H9 (cell line): ENCODE data around the gene TMIGD3. TPM values are rescaled to one million over a fixed set of nuclear protein-coding genes. Genes with fewer than 3 reads are reported as not detected.

Experiments used
- DNase-seq: peaks from one replicate; pipeline ENCODE4 v3.0.0-alpha.2; 2017
- H2AFZ ChIP-seq: one replicate; pipeline ENCODE4 v1.6.1; 2013; ENCODE audit warnings: mild to moderate bottlenecking, low read length, control low read depth, moderate library complexity
- H2AK5ac ChIP-seq: 2 replicates; pipeline ENCODE4 v1.6.1; 2013; ENCODE audit warnings: low read length, control low read depth, mixed read lengths; ENCODE audit not compliant: insufficient read length
- H2BK120ac ChIP-seq: one replicate; pipeline ENCODE4 v1.6.1; 2013; ENCODE audit warnings: low read depth, mild to moderate bottlenecking, low read length, control low read depth, inconsistent platforms; ENCODE audit not compliant: poor library complexity, severe bottlenecking
- H2BK12ac ChIP-seq: 2 replicates; pipeline ENCODE4 v1.6.1; 2013; ENCODE audit warnings: low read length, control low read depth, mixed read lengths, low read depth; ENCODE audit not compliant: insufficient read length
- H2BK15ac ChIP-seq: 2 replicates; pipeline ENCODE4 v1.6.1; 2013; ENCODE audit warnings: low read depth, low read length, control low read depth
- H2BK20ac ChIP-seq: one replicate; pipeline ENCODE4 v1.6.1; 2013; ENCODE audit warnings: low read depth, mild to moderate bottlenecking, low read length, control low read depth, inconsistent platforms; ENCODE audit not compliant: poor library complexity, severe bottlenecking
- H2BK5ac ChIP-seq: 2 replicates; pipeline ENCODE4 v1.6.1; 2013; ENCODE audit warnings: low read length, control low read depth, mixed read lengths; ENCODE audit not compliant: insufficient read length
- H3K14ac ChIP-seq: 2 replicates; pipeline ENCODE4 v1.6.1; 2013; ENCODE audit warnings: low read length, control low read depth; ENCODE audit not compliant: insufficient read depth
- H3K18ac ChIP-seq: 2 replicates; pipeline ENCODE4 v1.6.1; 2013; ENCODE audit warnings: low read depth, mild to moderate bottlenecking, mixed read lengths, low read length, control low read depth; ENCODE audit not compliant: insufficient read length
- H3K23ac ChIP-seq: 2 replicates; pipeline ENCODE4 v1.6.1; 2013; ENCODE audit warnings: low read length, control low read depth, mixed read lengths, low read depth; ENCODE audit not compliant: insufficient read length
- H3K23me2 ChIP-seq: 2 replicates; pipeline ENCODE4 v1.6.1; 2013; ENCODE audit warnings: low read depth, mild to moderate bottlenecking, mixed read lengths, low read length, control low read depth; ENCODE audit not compliant: insufficient read length, poor library complexity, severe bottlenecking
- H3K27ac ChIP-seq: 2 replicates; pipeline ENCODE4 v1.5.1; 2013; ENCODE audit warnings: low read length, control low read depth, mixed read lengths, low read depth; ENCODE audit not compliant: insufficient read length
- H3K27me3 ChIP-seq: 2 replicates; pipeline ENCODE4 v1.6.1; 2013; ENCODE audit warnings: low read length, control low read depth, inconsistent platforms; ENCODE audit not compliant: insufficient read depth
- H3K4ac ChIP-seq: 2 replicates; pipeline ENCODE4 v1.6.1; 2013; ENCODE audit warnings: low read depth, mild to moderate bottlenecking, control low read depth, inconsistent platforms, low read length, moderate library complexity
- H3K4me1 ChIP-seq: 2 replicates; pipeline ENCODE4 v1.6.1; 2013; ENCODE audit warnings: low read length, control low read depth, inconsistent platforms; ENCODE audit not compliant: insufficient read depth
- H3K4me2 ChIP-seq: 2 replicates; pipeline ENCODE4 v1.6.1; 2013; ENCODE audit warnings: low read length, control low read depth, mixed read lengths; ENCODE audit not compliant: insufficient read length, insufficient read depth
- H3K56ac ChIP-seq: 2 replicates; pipeline ENCODE4 v1.6.1; 2013; ENCODE audit warnings: low read depth, mild to moderate bottlenecking, mixed read lengths, low read length, control low read depth; ENCODE audit not compliant: insufficient read length
- H3K79me1 ChIP-seq: 2 replicates; pipeline ENCODE4 v1.6.1; 2013; ENCODE audit warnings: low read depth, mild to moderate bottlenecking, moderate library complexity, low read length, control low read depth, inconsistent platforms; ENCODE audit not compliant: insufficient read depth, poor library complexity, severe bottlenecking
- H3K79me2 ChIP-seq: 2 replicates; pipeline ENCODE4 v1.6.1; 2013; ENCODE audit warnings: low read length, control low read depth, inconsistent platforms; ENCODE audit not compliant: insufficient read depth
- H3K9ac ChIP-seq: 2 replicates; pipeline ENCODE4 v1.6.1; 2013; ENCODE audit warnings: low read length, control low read depth, mixed read lengths; ENCODE audit not compliant: insufficient read length; ENCODE audit errors: extremely low read depth
- H3K9me3 ChIP-seq: one replicate; pipeline ENCODE4 v1.6.1; 2013; ENCODE audit warnings: low read depth, low read length, inconsistent platforms; ENCODE audit not compliant: control insufficient read depth
- H3T11ph ChIP-seq: one replicate; pipeline ENCODE4 v1.6.1; 2013; ENCODE audit warnings: mild to moderate bottlenecking, low read length, control low read depth, inconsistent platforms
- H4K20me1 ChIP-seq: one replicate; pipeline ENCODE4 v1.6.1; 2013; ENCODE audit not compliant: control insufficient read depth, insufficient read length, insufficient read depth
- H4K5ac ChIP-seq: 2 replicates; pipeline ENCODE4 v1.6.1; 2013; ENCODE audit warnings: low read depth, mild to moderate bottlenecking, mixed read lengths, low read length, control low read depth; ENCODE audit not compliant: insufficient read length
- H4K8ac ChIP-seq: replicated peaks from 2 replicates; pipeline ENCODE4 v1.6.1; 2013; ENCODE audit warnings: low read length, control low read depth, mixed read lengths, low read depth; ENCODE audit not compliant: insufficient read length
- H4K91ac ChIP-seq: 2 replicates; pipeline ENCODE4 v1.6.1; 2013; ENCODE audit warnings: low read depth, mild to moderate bottlenecking, moderate library complexity, mixed read lengths, low read length, control low read depth; ENCODE audit not compliant: insufficient read length
- H3K27ac Mint-ChIP-seq, 3 experiments: 2 replicates in 2 of 3; 3 replicates in 1 of 3; pipeline ENCODE4 v1.8.0; 2020 to 2021; ENCODE audit warnings: mixed read lengths in 3 of 3, mild to moderate bottlenecking in 1 of 3, moderate library complexity in 1 of 3
- H3K27me3 Mint-ChIP-seq: 2 replicates; pipeline ENCODE4 v1.8.0; 2021; ENCODE audit warnings: low read depth, mild to moderate bottlenecking, moderate library complexity, mixed read lengths
- H3K36me3 Mint-ChIP-seq, 3 experiments: 2 replicates in 2 of 3; 3 replicates in 1 of 3; pipeline ENCODE4 v1.8.0; 2020 to 2021; ENCODE audit warnings: low read depth in 3 of 3, mixed read lengths in 3 of 3; ENCODE audit not compliant: insufficient read depth in 1 of 3
- H3K4me1 Mint-ChIP-seq, 2 experiments: 2 replicates each; pipeline ENCODE4 v1.8.0; 2020; ENCODE audit warnings: mixed read lengths in 2 of 2
- H3K4me3 Mint-ChIP-seq, 2 experiments: 2 replicates in 1 of 2; 3 replicates in 1 of 2; pipeline ENCODE4 v1.8.0; 2020 to 2021; ENCODE audit warnings: mild to moderate bottlenecking in 2 of 2, mixed read lengths in 2 of 2, moderate library complexity in 1 of 2
- H3K9me3 Mint-ChIP-seq, 2 experiments: 2 replicates in 1 of 2; 3 replicates in 1 of 2; pipeline ENCODE4 v1.8.0; 2020; ENCODE audit warnings: mild to moderate bottlenecking in 2 of 2, mixed read lengths in 2 of 2, moderate library complexity in 1 of 2
- WGBS: extraction: QIAGEN DNeasy Blood & Tissue Kit; methylation state at CpG from one replicate; pipeline ENCODE4 v1.1.7; 2013; ENCODE audit warnings: missing lambda C conversion rate, low lambda C conversion rate, mixed read lengths; ENCODE audit not compliant: insufficient read length; ENCODE audit errors: extremely low coverage; 5-methylcytosine and 5-hydroxymethylcytosine counted together
- total RNA-seq: library from RNA; stranded (reverse); gene quantifications from 2 replicates; pipeline ENCODE4 v1.2.1, GENCODE V29; 2021
- TF ChIP-seq, protein P1 (sequence below): fragments of 200-600 bp; sonication (generic); conservative IDR thresholded peaks from 3 replicates; pipeline ENCODE4 v1.8.0; 2021; ENCODE audit warnings: antibody characterized with exemption, mild to moderate bottlenecking

The TMIGD3 gene
- total RNA-seq, 1 experiment from 2014 or later: not detected

GRCh38 chr1:111454859-111455641, 48.4 kb downstream of the TMIGD3 start:
- TF ChIP-seq, protein P1, sequence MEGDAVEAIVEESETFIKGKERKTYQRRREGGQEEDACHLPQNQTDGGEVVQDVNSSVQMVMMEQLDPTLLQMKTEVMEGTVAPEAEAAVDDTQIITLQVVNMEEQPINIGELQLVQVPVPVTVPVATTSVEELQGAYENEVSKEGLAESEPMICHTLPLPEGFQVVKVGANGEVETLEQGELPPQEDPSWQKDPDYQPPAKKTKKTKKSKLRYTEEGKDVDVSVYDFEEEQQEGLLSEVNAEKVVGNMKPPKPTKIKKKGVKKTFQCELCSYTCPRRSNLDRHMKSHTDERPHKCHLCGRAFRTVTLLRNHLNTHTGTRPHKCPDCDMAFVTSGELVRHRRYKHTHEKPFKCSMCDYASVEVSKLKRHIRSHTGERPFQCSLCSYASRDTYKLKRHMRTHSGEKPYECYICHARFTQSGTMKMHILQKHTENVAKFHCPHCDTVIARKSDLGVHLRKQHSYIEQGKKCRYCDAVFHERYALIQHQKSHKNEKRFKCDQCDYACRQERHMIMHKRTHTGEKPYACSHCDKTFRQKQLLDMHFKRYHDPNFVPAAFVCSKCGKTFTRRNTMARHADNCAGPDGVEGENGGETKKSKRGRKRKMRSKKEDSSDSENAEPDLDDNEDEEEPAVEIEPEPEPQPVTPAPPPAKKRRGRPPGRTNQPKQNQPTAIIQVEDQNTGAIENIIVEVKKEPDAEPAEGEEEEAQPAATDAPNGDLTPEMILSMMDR: no peak
- Histone ChIP-seq H3K79me1 (peaks cover 3% of the 10 kb centered on the region), H3K9me3 (no peaks in the 10 kb centered on the region), H3K23ac (no peak overlapping the region), H3K4ac (no peak overlapping the region), H2BK12ac (no peak overlapping the region), H3T11ph (no peak overlapping the region), H3K56ac (no peak overlapping the region), H2BK5ac (no peak overlapping the region), H3K27ac (no peak overlapping the region), H2AK5ac (no peak overlapping the region), H3K4me1 (no peaks in the 10 kb centered on the region), H2BK120ac (no peak overlapping the region), H3K14ac (no peak overlapping the region), H2BK20ac (no peak overlapping the region), H4K5ac (no peak overlapping the region), H3K9ac (no peak overlapping the region), H2BK15ac (no peak overlapping the region), H2AFZ (no peak overlapping the region), H4K91ac (no peak overlapping the region), H3K18ac (no peak overlapping the region), H3K27me3 (no peaks in the 10 kb centered on the region), H4K8ac (no peak overlapping the region), H4K20me1 (no peaks in the 10 kb centered on the region), H3K79me2 (peaks cover 4% of the 10 kb centered on the region; the same call in 1 of the 2 replicates), H3K4me2 (no peak overlapping the region), H3K23me2 (peaks cover 4% of the 10 kb centered on the region)
- Mint-ChIP-seq H3K4me3 (no peak overlapping the region), H3K27ac (0 out of 7 replicates have a peak overlapping the region, but pooled peaks of 1 of the 3 experiments have one; percentile 62), H3K36me3 (peaks cover 20 to 65% (median 48%) of the 10 kb centered on the region in 3 experiments), H3K9me3 (no peaks in the 10 kb centered on the region), H3K27me3 (no peaks in the 10 kb centered on the region), H3K4me1 (peaks cover 0 to 9% of the 10 kb centered on the region in 2 experiments; a peak in 2 of 4 replicates)
- DNase-seq: no peak
- WGBS: no CpG with 5 or more reads among the region's 5 CpGs
